Stimulated activated CD8-positive, alpha-beta memory T cell treated with anti-CD3 and anti-CD28 coated beads, Interleukin-7, amount 100 ng/mL, for 1 hour (primary cell): ENCODE data around the gene TPRG1.

Source experiments
- DNase-seq, 2 donors: peaks; one replicate each; pipeline ENCODE4 v3.0.0-alpha.2; 2020; ENCODE audit warnings: low read depth in 2 of 2

TPRG1 gene

GRCh38 chr3:189166321-189166720, 5.5 kb upstream of the TPRG1 start:
- DNase-seq, result no peak

- DNase-seq, result no peak
Observed at GRCh38 chr3:189167027-189167766, 4.6 kb upstream of the TPRG1 start.

- DNase-seq, result no peak
Observed at GRCh38 chr3:189168711-189169110, 3.1 kb upstream of the TPRG1 start.

GRCh38 chr3:189169728-189170127, 2.0 kb upstream of the TPRG1 start:
- no peak for DNase-seq

- DNase-seq, result no peak
Observed at GRCh38 chr3:189170559-189170958, 1.2 kb upstream of the TPRG1 start.

- no peak for DNase-seq
Observed at GRCh38 chr3:189172668-189173419, 1.1 kb downstream of the TPRG1 start.

GRCh38 chr3:189184566-189184965, 12.8 kb downstream of the TPRG1 start:
- DNase-seq, result no peak

GRCh38 chr3:189186101-189186500, 14.3 kb downstream of the TPRG1 start:
- DNase-seq, result no peak

GRCh38 chr3:189188466-189188865, 16.7 kb downstream of the TPRG1 start:
- no peak for DNase-seq

GRCh38 chr3:189192725-189193124, 21.0 kb downstream of the TPRG1 start:
- DNase-seq, result no peak

- no peak for DNase-seq
Observed at GRCh38 chr3:189195302-189195701, 23.5 kb downstream of the TPRG1 start.

GRCh38 chr3:189202106-189202505, 30.3 kb downstream of the TPRG1 start:
- no peak for DNase-seq

- DNase-seq, result no peak
Observed at GRCh38 chr3:189202583-189202982, 30.8 kb downstream of the TPRG1 start.

GRCh38 chr3:189204167-189204866, 32.5 kb downstream of the TPRG1 start:
- no peak for DNase-seq

- DNase-seq, result no peak
Observed at GRCh38 chr3:189204937-189205336, 33.2 kb downstream of the TPRG1 start.

GRCh38 chr3:189210251-189210770, 38.5 kb downstream of the TPRG1 start:
- no peak for DNase-seq

GRCh38 chr3:189212681-189213080, 40.9 kb downstream of the TPRG1 start:
- DNase-seq, result no peak

- DNase-seq, result no peak
Observed at GRCh38 chr3:189214651-189215050, 42.9 kb downstream of the TPRG1 start.

GRCh38 chr3:189222927-189223636, 51.3 kb downstream of the TPRG1 start:
- no peak for DNase-seq

GRCh38 chr3:189225431-189225830, 53.7 kb downstream of the TPRG1 start:
- DNase-seq, result no peak

- DNase-seq, result no peak
Observed at GRCh38 chr3:189227249-189227648, 55.5 kb downstream of the TPRG1 start.
